H1 (cell line): Measurements from ENCODE around the gene PALD1. TPM values are rescaled to one million over a fixed set of nuclear protein-coding genes. Genes with fewer than 3 reads are reported as not detected.

Experiments used
- CTCF ChIA-PET: fragments of 300-600 bp; sonication (Branson Sonifier 250); formaldehyde crosslinking; loops from one replicate; lab custom pipeline; 2021; ENCODE audit not compliant: partially characterized antibody; lab: Charles Lee
- POLR2A ChIA-PET: fragments of 300-600 bp; sonication (Branson Sonifier 250); formaldehyde crosslinking; loops from one replicate; lab custom pipeline; 2021; ENCODE audit warnings: inconsistent platforms; ENCODE audit not compliant: partially characterized antibody; lab: Charles Lee
- DNase-seq, 2 experiments: peaks; one replicate each; pipeline versions ENCODE4 v3.0.0 to v3.0.0-alpha.2; 2010 to 2022; ENCODE audit warnings: low spot score in 2 of 2, low read depth in 1 of 2, mixed read lengths in 1 of 2
- FAIRE-seq: peaks from 2 replicates; lab custom pipeline; 2011; peaks lifted over from hg19 to GRCh38; lab: Jason Lieb, UNC
- H2AFZ ChIP-seq: 2 replicates; pipeline ENCODE4 v1.8.1; 2012; ENCODE audit warnings: low read length, inconsistent platforms
- H2AK5ac ChIP-seq: 2 replicates; pipeline ENCODE4 v1.6.1; 2013; ENCODE audit warnings: low read depth, low read length
- H2BK120ac ChIP-seq: replicated peaks from 2 replicates; pipeline ENCODE3; 2013; ENCODE audit warnings: low read depth, low read length, inconsistent platforms
- H2BK12ac ChIP-seq: 2 replicates; pipeline ENCODE4 v1.6.1; 2013; ENCODE audit warnings: low read depth, low read length
- H2BK15ac ChIP-seq: 2 replicates; pipeline ENCODE4 v1.6.1; 2013; ENCODE audit warnings: low read length
- H2BK20ac ChIP-seq: 2 replicates; pipeline ENCODE4 v1.6.1; 2013; ENCODE audit warnings: low read length
- H2BK5ac ChIP-seq: 2 replicates; pipeline ENCODE4 v1.6.1; 2013; ENCODE audit warnings: low read depth, low read length
- H3K14ac ChIP-seq: 2 replicates; pipeline ENCODE4 v1.6.1; 2013; ENCODE audit warnings: inconsistent platforms; ENCODE audit not compliant: insufficient read length
- H3K18ac ChIP-seq: 2 replicates; pipeline ENCODE4 v1.6.1; 2013; ENCODE audit warnings: low read length; ENCODE audit errors: extremely low read depth
- H3K23ac ChIP-seq: 2 replicates; pipeline ENCODE4 v1.6.1; 2013; ENCODE audit warnings: inconsistent platforms; ENCODE audit not compliant: insufficient read length
- H3K23me2 ChIP-seq: 2 replicates; pipeline ENCODE4 v1.6.1; 2013; ENCODE audit warnings: low read depth, low read length
- H3K27ac ChIP-seq: 2 replicates; pipeline ENCODE4 v1.6.1; 2011; ENCODE audit warnings: low read depth, low read length, inconsistent platforms
- H3K27me3 ChIP-seq, 4 experiments: replicated peaks in 1 of 4; 1 replicate in 1 of 4; 2 replicates in 3 of 4; pipeline versions ENCODE4 v1.6.1 to v1.8.1; 2011 to 2013; ENCODE audit warnings: low read length in 3 of 4, mild to moderate bottlenecking in 3 of 4, inconsistent platforms in 2 of 4, mixed read lengths in 2 of 4, moderate library complexity in 1 of 4; ENCODE audit not compliant: control insufficient read depth in 3 of 4, insufficient read depth in 3 of 4; ENCODE audit errors: extremely low read depth in 1 of 4
- H3K36me3 ChIP-seq, 4 experiments: 2 replicates each; pipeline versions ENCODE4 v1.6.1 to v1.8.1; 2011 to 2013; ENCODE audit warnings: mild to moderate bottlenecking in 4 of 4, low read length in 3 of 4, moderate library complexity in 2 of 4, control low read depth in 1 of 4, inconsistent platforms in 1 of 4; ENCODE audit not compliant: insufficient read depth in 4 of 4, control insufficient read depth in 2 of 4
- H3K4ac ChIP-seq: replicated peaks from 2 replicates; pipeline ENCODE3; 2013; ENCODE audit warnings: low read length, low read depth, mixed read lengths, inconsistent platforms; ENCODE audit not compliant: insufficient read length
- H3K4me1 ChIP-seq, 4 experiments: replicated peaks in 1 of 4; 1 replicate in 1 of 4; 2 replicates in 3 of 4; pipeline versions ENCODE4 v1.6.1 to v1.8.1; 2011 to 2013; ENCODE audit warnings: low read length in 3 of 4, inconsistent platforms in 2 of 4, mixed read lengths in 1 of 4; ENCODE audit not compliant: insufficient read depth in 4 of 4, control insufficient read depth in 3 of 4
- H3K4me2 ChIP-seq, 2 experiments: 2 replicates each; pipeline versions ENCODE4 v1.6.1 to v1.8.1; 2011 to 2013; ENCODE audit warnings: low read depth in 2 of 2, low read length in 2 of 2, control low read depth in 1 of 2, inconsistent platforms in 1 of 2, mild to moderate bottlenecking in 1 of 2; ENCODE audit not compliant: insufficient read depth in 1 of 2
- H3K4me3 ChIP-seq, 4 experiments: fragments of 200-600, 300-600 bp in 1 of 4; sonication (generic), shearing (Covaris generic), sonication (Bioruptor Twin) in 1 of 4; 2 replicates each; pipeline versions ENCODE4 v1.5.1 to v1.8.1; 2011 to 2016; ENCODE audit warnings: low read length in 4 of 4, low read depth in 3 of 4, control low read depth in 2 of 4, inconsistent platforms in 2 of 4, mild to moderate bottlenecking in 2 of 4, mixed read lengths in 1 of 4, moderate library complexity in 1 of 4; ENCODE audit not compliant: insufficient read depth in 2 of 4; ENCODE audit errors: extremely low read depth in 1 of 4
- H3K56ac ChIP-seq: replicated peaks from 2 replicates; pipeline ENCODE3; 2013; ENCODE audit warnings: low read depth, mild to moderate bottlenecking, mixed read lengths, low read length, inconsistent platforms; ENCODE audit not compliant: insufficient read length
- H3K79me1 ChIP-seq: 2 replicates; pipeline ENCODE4 v1.6.1; 2013; ENCODE audit warnings: low read depth, low read length, control low read depth
- H3K79me2 ChIP-seq, 2 experiments: 2 replicates each; pipeline versions ENCODE4 v1.6.1 to v1.8.1; 2012 to 2013; ENCODE audit warnings: low read length in 2 of 2, mild to moderate bottlenecking in 2 of 2, inconsistent platforms in 1 of 2; ENCODE audit not compliant: insufficient read depth in 2 of 2, control insufficient read depth in 1 of 2
- H3K9ac ChIP-seq, 4 experiments: replicated peaks in 1 of 4; 1 replicate in 1 of 4; 2 replicates in 3 of 4; pipeline versions ENCODE4 v1.6.1 to v1.8.1; 2011 to 2013; ENCODE audit warnings: low read depth in 3 of 4, low read length in 3 of 4, control low read depth in 2 of 4, mild to moderate bottlenecking in 2 of 4, moderate library complexity in 2 of 4, inconsistent platforms in 1 of 4; ENCODE audit errors: extremely low read depth in 1 of 4
- H3K9me3 ChIP-seq, 2 experiments: 2 replicates each; pipeline versions ENCODE4 v1.6.1 to v1.8.1; 2012 to 2013; ENCODE audit warnings: mild to moderate bottlenecking in 2 of 2, moderate library complexity in 2 of 2, control low read depth in 1 of 2, inconsistent platforms in 1 of 2, low read depth in 1 of 2, low read length in 1 of 2, mixed read lengths in 1 of 2; ENCODE audit not compliant: insufficient read depth in 2 of 2
- H4K20me1 ChIP-seq, 2 experiments: replicated peaks in 1 of 2; 2 replicates each; pipeline versions ENCODE3 to v1.8.1; 2011 to 2013; ENCODE audit warnings: inconsistent platforms in 2 of 2, low read length in 2 of 2, mild to moderate bottlenecking in 1 of 2; ENCODE audit not compliant: insufficient read depth in 2 of 2, control insufficient read depth in 1 of 2
- H4K5ac ChIP-seq: 2 replicates; pipeline ENCODE4 v1.6.1; 2013; ENCODE audit warnings: low read length, low read depth, mixed read lengths, inconsistent platforms; ENCODE audit not compliant: insufficient read length
- H4K8ac ChIP-seq: 2 replicates; pipeline ENCODE4 v1.8.0; 2013; ENCODE audit warnings: mild to moderate bottlenecking, moderate library complexity, low read length, inconsistent platforms; ENCODE audit not compliant: insufficient read depth; ENCODE audit errors: extremely low read depth
- H4K91ac ChIP-seq: replicated peaks from 2 replicates; pipeline ENCODE3; 2013; ENCODE audit warnings: low read length, mixed read lengths, inconsistent platforms; ENCODE audit not compliant: insufficient read length
- ZNF274 ChIP-seq: IDR thresholded peaks from 2 replicates; pipeline ENCODE4 v1.7.0; 2012; ENCODE audit warnings: low read length, borderline replicate concordance; ENCODE audit errors: extremely low read depth
- WGBS, 2 experiments: shearing (Covaris generic) in 1 of 2; methylation state at CpG; one replicate each; pipeline versions ENCODE4 v1.1.6 to v1.1.7; 2013 to 2015; ENCODE audit warnings: low lambda C conversion rate in 2 of 2, mixed read lengths in 2 of 2, inconsistent platforms in 1 of 2, low coverage in 1 of 2, missing lambda C conversion rate in 1 of 2; ENCODE audit not compliant: insufficient replicate concordance in 2 of 2, insufficient coverage in 1 of 2, insufficient read length in 1 of 2; ENCODE audit errors: extremely low coverage in 1 of 2, missing lambda C conversion rate in 1 of 2; 5-methylcytosine and 5-hydroxymethylcytosine counted together
- polyA plus RNA-seq, 7 experiments: library from polyadenylated mRNA; depleted of rRNA in 3 of 7; stranded (reverse) in 5 of 7; unstranded in 2 of 7; fragments of >200 nt in 5 of 7; fragments of 200-250 nt in 2 of 7; gene quantifications; 1 replicate in 5 of 7; 2 replicates in 1 of 7; 4 replicates in 1 of 7; pipeline versions ENCODE4 v1.2.1 to v1.2.3, GENCODE V29; 2011 to 2013; ENCODE audit warnings: missing spikeins in 2 of 7, mixed read lengths in 2 of 7
- total RNA-seq: library from RNA; stranded (reverse); fragmentation: NEBNext Ultra II Directional; extraction: Animal tissue kit (Norgen Biotek cat#: 25700); gene quantifications from 2 replicates; pipeline ENCODE4 v1.2.1, GENCODE V29; 2021

Gene PALD1
- total and polyA plus RNA-seq, 2 of the 8 experiments (the other 6 are each of a cell fraction or from before 2014, with no cell fraction given) = 13.3 to 32.8 TPM

- peaks cover 0 to 4% (median 1%) of the 10 kb centered on the region in 4 experiments; a peak in 1 of 8 replicates for H3K36me3 ChIP-seq
- no peaks in the 10 kb centered on the region; the same call in 1 of the 2 replicates for H3K79me1 ChIP-seq
- H4K5ac ChIP-seq = no peak overlapping the region
- no peak overlapping the region for H2AFZ ChIP-seq
- H2BK20ac ChIP-seq = no peak overlapping the region
- no peaks in the 10 kb centered on the region for H3K79me2 ChIP-seq
- DNase-seq = no peak
- no peak overlapping the region for H2BK12ac ChIP-seq
- no peaks in the 10 kb centered on the region for H3K27me3 ChIP-seq
- H4K91ac ChIP-seq = no peak overlapping the region
- ChIA-PET POLR2A (no interaction called here), CTCF (interaction anchor here (0.6 to 26.8 kb wide), 17 partner anchors 8 to 326 kb away, joined by 3 to 908 read pairs (median 4); partner anchors contain the start of genes PALD1 and SGPL1)
- H4K20me1 ChIP-seq = no peaks in the 10 kb centered on the region
- H2BK5ac ChIP-seq = no peak overlapping the region
- no peak overlapping the region for H3K9ac ChIP-seq
- no peaks in the 10 kb centered on the region for H3K9me3 ChIP-seq
- H3K4me3 ChIP-seq = no peak overlapping the region
- no peaks in the 10 kb centered on the region for H3K23me2 ChIP-seq
- H3K4me2 ChIP-seq = no peak overlapping the region
- no peak overlapping the region for H2AK5ac ChIP-seq
- no peak overlapping the region for H3K56ac ChIP-seq
- WGBS, 2 experiments = 92% methylated on average over 19 of the region's 19 CpGs; no CpG with 5 or more reads in 1 of the 2 experiments
- H3K23ac ChIP-seq = no peak overlapping the region
- H3K27ac ChIP-seq = no peak overlapping the region
- FAIRE-seq = no peak
- no peak overlapping the region for H2BK15ac ChIP-seq
- no peak overlapping the region for H3K18ac ChIP-seq
- H3K4ac ChIP-seq = no peak overlapping the region
- H2BK120ac ChIP-seq = no peak overlapping the region
- no peak for TF ChIP-seq ZNF274
- H4K8ac ChIP-seq = no peak overlapping the region
- H3K4me1 ChIP-seq = no peaks in the 10 kb centered on the region; a peak in 1 of 7 replicates
- no peak overlapping the region for H3K14ac ChIP-seq
Observed at GRCh38 chr10:70551971-70552422, 73.4 kb downstream of the PALD1 start.
